ENCODE results near the gene FOLR2.

Gene FOLR2

DNA sequence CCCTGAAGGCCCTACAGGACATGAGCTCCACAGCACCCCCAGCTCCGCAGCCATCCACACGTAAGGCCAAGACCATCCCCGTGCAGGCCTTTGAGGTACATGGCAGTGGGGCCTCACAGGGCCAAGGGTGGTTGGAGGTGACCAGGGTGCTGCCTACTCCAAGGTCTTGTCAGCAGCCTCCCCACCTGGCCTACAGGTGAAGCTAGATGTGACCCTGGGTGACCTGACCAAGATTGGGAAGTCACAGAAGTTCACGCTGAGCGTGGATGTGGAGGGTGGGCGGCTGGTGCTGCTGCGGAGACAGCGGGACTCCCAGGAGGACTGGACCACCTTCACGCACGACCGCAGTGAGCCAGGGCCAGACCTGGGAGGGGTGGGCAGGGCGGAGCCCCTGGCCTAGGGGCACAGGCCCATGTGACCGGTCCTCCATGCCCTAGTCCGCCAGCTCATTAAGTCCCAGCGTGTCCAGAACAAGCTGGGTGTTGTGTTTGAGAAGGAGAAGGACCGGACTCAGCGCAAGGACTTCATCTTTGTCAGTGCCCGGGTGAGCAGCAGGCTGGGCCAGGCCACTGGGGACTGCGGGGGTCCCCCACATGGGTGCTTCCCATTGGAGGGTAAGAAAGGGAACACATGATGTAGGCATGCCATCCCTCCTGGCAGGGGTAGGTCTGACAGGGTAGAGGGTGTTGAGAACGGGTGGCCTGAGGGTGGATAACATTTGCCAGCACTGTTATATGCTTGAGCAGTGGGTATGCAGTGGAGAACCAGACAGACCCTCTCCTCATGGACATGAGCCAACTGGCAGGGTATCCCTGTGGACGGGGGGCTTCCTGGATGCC, 13.6 kb downstream of the FOLR2 start:
- DNase-seq (ENCODE audit: low spot score), result no peak

DNA sequence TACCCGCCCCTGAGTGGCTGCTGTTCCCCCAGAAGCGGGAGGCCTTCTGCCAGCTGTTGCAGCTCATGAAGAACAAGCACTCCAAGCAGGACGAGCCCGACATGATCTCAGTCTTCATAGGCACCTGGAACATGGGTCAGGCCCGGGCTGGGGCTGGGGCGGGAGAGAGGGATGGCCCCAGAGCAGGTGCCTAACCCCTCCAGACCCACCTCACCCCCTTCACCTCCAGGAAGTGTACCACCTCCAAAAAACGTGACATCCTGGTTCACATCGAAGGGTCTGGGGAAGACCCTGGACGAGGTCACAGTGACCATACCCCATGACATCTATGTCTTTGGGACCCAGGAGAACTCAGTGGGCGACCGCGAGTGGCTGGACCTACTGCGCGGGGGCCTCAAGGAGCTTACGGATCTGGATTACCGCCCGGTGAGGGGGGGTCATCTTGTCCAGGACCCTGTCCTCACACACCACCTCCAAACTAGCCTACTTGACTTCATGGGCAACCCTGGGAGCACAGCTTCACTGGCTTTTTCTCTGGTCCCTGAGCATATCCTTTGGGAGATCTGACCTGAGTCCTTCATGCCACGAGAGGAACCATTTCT, 14.3 kb downstream of the FOLR2 start:
- DNase-seq (ENCODE audit: low spot score), result no peak

DNA sequence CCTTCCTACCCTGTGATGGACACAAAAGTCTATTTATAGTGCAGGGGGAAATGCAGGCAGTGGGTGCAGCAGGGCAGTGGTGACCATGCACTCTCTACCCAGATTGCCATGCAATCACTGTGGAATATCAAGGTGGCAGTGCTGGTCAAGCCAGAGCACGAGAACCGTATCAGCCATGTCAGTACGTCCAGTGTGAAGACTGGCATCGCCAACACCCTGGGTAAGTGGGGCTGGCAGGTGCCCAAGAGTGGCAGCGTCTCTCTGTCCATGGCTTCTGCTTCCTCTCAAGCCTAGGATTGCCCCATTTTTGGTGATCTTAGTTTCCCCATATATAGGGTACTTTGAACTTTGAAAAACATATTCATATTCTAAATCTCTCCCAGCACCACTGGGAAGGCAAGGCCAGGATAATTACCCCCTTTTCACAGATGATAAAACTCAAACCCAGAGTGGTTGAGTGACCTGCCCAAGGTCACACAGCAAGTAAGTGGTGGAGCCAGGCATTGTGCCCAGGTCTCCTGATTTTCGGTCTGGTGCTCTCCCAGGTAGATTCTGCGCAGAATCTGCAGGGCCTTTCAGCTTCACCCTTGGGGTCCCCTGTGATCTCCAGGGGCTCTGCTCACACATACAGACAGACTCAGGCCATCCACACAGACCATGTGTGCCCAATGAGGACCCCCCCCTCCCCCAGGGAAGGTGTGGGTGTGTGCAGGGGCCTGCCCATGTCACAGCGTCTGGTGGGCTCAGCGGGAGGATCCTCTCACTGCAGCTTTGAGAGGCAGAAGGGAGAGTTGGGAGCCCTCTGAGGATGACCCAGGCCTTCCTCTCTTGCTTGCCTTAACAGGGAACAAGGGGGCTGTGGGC, 15.0 kb downstream of the FOLR2 start:
- no peak for DNase-seq (ENCODE audit: low spot score)

DNA sequence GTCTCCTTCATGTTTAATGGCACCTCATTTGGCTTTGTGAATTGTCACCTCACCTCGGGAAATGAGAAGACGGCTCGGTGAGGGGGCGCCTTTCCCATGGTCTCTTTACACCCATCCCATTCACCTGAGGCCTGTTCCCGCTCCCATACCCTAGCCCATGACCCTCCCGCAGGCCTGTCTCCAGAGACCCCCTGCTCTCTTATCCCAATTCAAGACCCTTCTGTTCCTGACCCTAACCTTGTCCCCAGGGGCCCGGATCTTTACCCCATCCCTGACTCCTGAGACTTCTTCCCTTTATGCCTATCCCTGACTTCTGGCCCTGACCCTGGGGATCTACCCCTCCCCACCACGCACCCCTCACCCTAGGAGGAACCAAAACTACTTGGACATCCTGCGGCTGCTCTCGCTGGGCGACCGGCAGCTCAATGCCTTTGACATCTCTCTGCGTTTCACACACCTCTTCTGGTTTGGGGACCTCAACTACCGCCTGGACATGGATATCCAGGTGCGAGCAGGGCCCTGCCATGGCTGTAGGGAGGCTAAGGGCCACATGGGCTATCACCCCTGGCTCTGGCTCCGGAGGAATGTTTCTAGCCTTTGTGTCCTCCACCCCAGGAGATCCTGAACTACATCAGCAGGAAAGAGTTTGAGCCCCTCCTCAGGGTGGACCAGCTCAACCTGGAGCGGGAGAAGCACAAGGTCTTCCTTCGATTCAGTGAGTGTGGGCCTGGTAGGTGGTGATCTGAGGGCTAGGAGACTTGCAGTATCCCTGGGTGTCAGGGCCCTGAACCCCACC, 15.9 kb downstream of the FOLR2 start:
- DNase-seq (ENCODE audit: low spot score), result no peak

DNA sequence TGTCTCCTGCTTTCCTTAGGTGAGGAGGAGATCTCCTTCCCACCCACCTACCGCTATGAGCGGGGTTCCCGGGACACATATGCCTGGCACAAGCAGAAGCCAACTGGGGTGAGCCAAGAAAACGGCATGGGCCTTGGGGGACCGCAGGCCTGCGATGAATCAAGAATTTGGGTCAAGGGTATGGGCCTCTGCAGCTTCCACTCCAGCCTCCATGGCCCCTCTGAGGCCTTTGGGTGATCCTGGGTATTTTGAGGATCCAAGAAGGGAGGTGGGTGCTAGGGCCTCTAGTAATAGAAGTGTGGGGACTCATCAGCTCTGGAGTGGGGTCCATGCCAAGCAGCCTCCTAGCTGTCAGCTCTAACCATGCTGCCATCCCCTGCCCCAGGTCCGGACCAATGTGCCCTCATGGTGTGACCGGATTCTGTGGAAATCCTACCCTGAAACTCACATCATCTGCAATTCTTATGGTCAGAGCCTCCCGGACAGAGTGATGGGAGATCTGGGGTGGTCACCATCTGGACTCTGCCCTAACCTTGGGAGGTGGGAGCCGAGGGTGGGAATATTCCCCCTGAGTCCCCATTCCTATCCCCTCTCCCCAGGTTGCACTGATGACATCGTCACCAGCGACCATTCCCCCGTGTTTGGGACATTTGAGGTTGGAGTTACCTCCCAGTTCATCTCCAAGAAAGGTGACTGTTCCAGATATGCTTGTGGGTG, 16.6 kb downstream of the FOLR2 start:
- no peak for DNase-seq (ENCODE audit: low spot score)

GRCh38 chr11:72233773-72234513, 17.3 kb downstream of the FOLR2 start:
- DNase-seq (ENCODE audit: low spot score), result no peak

- no peak for DNase-seq (ENCODE audit: low spot score)
Observed at GRCh38 chr11:72234514-72234830, 17.9 kb downstream of the FOLR2 start.

DNA sequence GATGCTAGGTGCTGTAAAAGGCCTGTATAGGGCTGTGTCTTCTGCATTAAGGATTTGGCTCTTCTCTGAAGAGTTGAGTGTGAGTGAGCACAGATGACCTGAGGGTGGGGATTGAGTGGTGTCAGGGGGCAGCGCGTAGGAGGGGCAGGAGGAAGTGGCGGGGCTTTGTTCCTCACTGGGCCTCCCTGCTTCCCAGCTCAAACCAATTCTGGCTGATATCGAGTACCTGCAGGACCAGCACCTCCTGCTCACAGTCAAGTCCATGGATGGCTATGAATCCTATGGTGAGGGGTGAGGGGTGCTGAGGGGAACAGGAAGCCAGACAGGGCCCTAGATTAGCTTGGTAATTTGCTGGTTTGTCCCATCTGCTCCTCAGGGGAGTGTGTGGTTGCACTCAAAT, 18.3 kb downstream of the FOLR2 start:
- no peak for DNase-seq (ENCODE audit: low spot score)

DNA sequence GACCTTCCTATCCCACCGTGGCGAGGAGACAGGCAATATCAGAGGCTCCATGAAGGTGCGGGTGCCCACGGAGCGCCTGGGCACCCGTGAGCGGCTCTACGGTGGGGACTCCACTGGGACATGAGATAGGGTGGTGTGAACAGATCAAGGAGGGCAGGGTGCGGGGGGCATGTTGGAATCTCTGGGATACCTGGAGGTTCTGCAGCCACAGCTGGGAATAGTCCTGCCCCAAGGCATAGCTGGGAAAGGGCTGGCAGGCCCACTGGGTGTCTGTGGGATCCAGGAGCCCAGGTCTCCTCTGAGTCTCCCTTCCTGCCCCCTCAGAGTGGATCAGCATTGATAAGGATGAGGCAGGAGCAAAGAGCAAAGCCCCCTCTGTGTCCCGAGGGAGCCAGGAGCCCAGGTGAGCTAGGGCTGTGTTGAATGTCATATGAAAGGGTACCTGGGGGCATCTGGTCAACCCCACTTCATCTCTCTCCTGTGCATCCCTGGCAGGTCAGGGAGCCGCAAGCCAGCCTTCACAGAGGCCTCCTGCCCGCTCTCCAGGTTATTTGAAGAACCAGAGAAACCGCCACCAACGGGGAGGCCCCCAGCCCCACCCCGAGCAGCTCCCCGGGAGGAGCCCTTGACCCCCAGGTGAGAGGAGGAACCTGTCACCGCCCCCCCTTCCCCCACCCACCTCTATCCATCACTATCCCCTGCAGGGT, 18.9 kb downstream of the FOLR2 start:
- DNase-seq (ENCODE audit: low spot score), result no peak

DNA sequence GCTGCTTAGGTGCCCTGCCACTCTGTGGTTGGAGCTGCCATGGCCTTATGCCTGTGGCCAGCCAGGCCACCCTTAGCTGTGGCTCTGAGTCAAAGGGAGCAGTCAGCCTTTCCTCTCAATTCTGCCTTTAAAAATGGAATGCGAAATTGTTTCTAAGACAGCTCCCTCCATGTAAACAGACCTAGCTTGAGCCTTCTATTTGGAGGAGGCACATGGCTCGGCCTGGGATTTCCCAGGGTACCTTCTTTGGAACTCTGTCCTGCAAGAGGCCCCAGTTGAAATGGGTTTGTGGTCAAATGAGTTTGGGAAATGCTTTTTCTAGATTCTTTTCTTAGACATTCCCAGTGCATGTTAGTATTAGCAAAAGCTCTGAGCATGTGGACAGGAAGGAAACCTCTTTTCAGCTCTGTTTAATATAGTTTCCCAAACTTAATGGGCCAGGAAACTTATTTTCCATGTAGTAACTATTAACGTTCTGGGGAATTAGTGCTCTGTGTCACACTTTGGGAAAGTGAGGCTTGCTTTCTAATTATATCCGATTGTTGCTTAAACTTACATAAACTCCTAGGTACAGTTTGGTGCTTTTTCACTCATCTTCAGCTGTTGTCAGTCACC, 19.6 kb downstream of the FOLR2 start:
- no peak for DNase-seq (ENCODE audit: low spot score)

- DNase-seq (ENCODE audit: low spot score), result no peak
Observed at GRCh38 chr11:72236774-72237111, 20.1 kb downstream of the FOLR2 start.

GRCh38 chr11:72237112-72237931, 20.7 kb downstream of the FOLR2 start:
- no peak for DNase-seq (ENCODE audit: low spot score)

DNA sequence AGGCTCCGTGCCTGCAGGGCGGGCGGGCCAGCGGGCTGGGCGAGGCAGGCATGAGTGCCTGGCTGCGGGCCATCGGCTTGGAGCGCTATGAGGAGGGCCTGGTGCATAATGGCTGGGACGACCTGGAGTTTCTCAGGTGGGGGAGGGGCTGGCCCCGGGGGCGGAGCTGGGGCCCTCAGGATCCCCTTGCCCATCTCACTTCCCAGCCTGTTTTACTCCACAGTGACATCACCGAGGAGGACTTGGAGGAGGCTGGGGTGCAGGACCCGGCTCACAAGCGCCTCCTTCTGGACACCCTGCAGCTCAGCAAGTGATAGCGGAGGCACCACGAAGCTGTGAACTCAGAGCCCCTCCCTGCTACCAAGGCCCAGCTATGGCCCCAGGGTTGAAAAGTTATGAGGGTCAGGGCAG, 21.5 kb downstream of the FOLR2 start:
- DNase-seq (ENCODE audit: low spot score), result no peak

GRCh38 chr11:72238492-72239312, 22.1 kb downstream of the FOLR2 start:
- no peak for DNase-seq (ENCODE audit: low spot score)

DNA sequence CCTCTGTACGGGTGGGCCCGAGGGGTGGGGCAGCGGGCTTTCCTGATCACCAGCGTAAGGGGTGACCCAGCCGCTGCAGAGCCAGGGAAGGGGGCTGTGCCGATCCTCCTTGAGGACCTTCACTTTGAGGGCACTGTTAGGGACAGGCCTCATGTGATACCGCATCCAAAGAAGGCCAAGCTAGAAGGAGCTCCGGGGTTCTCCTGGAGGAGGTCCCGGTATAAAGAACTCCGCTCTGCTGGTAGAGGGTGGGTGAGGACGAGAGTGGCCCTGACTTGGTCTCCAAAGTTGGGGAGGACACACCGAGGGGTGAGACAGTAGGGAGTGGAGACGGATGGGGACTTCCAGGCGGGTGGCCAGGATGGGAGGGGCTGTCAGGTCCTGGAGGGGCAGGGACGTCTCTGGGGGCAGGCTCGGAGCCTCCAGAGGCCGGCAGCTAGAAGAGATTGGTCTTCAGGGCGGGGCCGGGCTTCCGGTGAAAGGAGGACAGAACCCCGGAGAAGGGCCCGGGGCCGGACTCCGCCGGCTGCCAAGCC, 22.8 kb downstream of the FOLR2 start:
- DNase-seq (ENCODE audit: low spot score), result peak; percentile 39

GRCh38 chr11:72239849-72240460, 23.4 kb downstream of the FOLR2 start:
- no peak for DNase-seq (ENCODE audit: low spot score)

Measured in SW480 (cell line).